GM18526 (cell line): ENCODE data around the gene NPIPB6.

Source experiments
- POLR2A ChIP-seq: IDR thresholded peaks from 3 replicates; pipeline ENCODE4 v1.6.1; 2011; ENCODE audit not compliant: insufficient read length; ENCODE audit errors: extremely low read depth

Gene NPIPB6

GRCh38 chr16:28292731-28293600 is 70.3 kb downstream of the NPIPB6 start:
- no peak for TF ChIP-seq POLR2A
